Measurements from ENCODE around the gene BRD1.

BRD1 gene

GRCh38 chr22:49749227-49749626, 78.4 kb downstream of the BRD1 start:
- DNase-seq = no peak

DNA sequence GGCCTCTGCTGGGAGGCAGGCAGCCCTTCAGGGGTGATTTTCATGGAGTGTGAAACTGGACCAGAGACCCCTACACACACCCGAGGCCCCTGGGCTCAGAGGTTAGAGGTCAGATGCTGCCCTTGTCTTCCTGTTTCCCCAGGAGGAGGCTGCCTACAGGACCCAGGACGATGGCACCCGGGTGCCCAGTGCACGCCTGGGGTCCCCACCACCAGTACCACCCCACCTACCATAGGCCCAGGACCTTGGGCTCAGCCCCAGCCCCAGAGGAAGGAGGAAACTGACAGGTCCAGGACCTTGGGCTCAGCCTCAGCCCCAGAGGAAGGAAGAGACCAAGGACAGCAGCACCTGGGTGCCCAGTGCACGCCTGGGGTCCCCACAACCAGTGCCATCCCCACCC, 79.2 kb downstream of the BRD1 start:
- no peak for DNase-seq

GRCh38 chr22:49747716-49748115, 80.0 kb downstream of the BRD1 start:
- DNase-seq = peak; percentile 94

DNA sequence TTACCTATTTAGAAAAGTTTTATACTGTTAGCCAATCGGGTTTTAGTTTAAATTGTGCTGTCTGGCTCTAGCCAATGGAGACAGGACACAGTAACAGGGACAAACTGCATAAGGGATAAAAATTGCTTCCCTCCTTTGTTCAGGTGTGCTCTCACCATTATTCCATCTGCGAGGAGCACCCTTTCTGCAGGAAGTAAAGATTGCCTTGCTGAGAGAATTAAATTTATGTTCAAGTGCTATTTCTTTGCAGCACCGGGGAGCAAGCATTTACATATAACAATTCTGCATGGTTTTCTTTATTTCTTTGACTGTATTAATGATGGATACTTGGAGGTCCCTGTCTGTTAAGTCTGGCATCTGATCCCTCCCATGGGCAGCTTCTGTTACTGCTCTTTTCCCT, 80.5 kb downstream of the BRD1 start:
- no peak for DNase-seq

- DNase-seq = no peak
Observed at GRCh38 chr22:49746065-49746464, 81.6 kb downstream of the BRD1 start.

- DNase-seq = no peak
Observed at GRCh38 chr22:49740242-49740641, 87.4 kb downstream of the BRD1 start.

GRCh38 chr22:49739138-49739537, 88.5 kb downstream of the BRD1 start:
- DNase-seq = no peak

GRCh38 chr22:49738566-49738965, 89.1 kb downstream of the BRD1 start:
- no peak for DNase-seq

GRCh38 chr22:49738006-49738405, 89.7 kb downstream of the BRD1 start:
- DNase-seq = no peak

DNA sequence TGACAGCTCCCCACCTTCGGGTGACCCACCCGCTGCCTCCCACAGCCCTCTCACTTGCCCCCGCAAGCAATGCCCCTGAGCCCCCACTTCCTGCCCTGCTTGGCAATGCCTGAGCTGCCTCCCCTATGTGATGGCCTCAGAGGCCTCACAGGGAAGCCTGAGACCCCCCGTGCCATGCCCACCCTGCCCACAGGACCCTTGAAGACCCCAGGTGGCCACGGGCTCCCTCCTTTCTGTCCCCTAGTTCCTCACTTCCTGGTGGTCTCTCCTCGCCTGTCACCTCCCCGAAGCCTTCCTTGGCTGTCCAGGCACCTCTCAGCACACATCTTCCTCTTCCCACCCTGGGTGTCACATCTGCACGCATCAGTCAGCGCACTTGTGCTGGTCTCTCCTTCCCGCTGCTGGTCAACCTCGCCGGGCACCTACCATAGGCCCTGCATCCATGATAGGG, 90.5 kb downstream of the BRD1 start:
- no peak for DNase-seq

DNA sequence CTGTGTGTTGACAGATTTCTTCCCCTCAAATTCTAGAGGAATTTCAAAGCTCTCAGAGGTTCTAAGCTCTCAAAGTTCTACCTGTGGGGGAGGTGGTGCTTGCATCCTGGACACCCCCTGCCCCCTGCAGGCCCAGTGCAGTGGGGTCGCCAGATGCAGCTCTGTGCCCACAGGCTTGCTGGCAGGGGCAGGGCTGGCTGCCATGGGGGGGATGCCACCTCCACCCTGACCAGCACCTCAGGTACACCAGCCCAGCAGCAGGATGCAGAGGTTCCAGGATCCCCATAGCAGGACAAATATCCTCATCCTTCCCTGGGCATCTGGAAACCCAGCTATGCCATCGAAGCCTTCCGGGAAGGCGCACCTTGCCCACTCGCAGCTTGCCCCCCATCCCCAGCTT, 91.1 kb downstream of the BRD1 start:
- no peak for DNase-seq

DNA sequence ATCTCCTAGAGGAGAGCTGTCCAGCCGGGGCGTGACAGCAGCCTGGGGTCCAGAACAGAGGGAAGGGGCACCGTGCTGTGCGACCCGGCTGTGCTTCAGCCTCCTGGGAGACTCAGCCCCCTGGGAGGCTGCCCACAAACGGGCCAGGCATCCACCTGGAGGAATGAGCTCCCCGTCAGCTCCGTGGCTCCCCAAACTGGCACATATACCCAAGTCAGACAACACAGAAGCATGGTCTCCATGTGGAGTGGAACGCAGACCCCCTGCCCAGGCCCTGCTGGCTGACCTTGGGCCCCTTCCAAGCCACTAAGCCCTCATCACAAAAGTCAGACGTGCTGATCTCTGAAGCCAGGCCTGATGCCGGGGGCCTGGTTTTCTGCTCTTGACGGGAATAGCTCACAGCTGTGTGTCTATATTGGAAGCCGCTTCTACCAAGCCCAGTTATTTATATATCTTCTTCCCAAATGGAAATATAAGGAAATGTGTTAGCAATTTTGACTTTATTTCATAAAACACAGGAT, 91.7 kb downstream of the BRD1 start:
- no peak for DNase-seq

DNA sequence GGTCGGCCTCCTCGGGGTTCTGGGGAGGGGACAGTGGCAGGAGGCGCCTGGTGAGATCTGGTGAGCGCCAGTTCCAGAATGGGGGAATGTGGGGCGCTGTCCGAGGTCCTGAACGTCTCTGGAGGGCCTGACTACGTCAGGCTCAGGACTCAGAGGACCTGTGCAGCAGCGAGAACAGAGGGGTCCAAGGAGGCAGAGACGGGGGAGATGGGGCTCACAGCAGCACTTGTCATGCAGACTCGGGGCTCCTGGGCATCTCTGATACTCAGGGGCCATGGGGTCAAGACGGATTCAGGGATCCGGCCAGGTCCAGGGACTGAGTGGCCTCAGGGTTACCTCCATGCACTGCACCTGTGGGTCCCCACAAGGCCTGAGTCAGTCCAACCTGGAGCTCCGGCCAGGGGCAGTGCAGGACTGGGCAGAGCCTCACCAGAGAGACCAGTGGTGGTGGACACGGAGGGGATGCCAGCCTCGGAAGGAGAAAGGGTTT, 92.2 kb downstream of the BRD1 start:
- DNase-seq = no peak

DNA sequence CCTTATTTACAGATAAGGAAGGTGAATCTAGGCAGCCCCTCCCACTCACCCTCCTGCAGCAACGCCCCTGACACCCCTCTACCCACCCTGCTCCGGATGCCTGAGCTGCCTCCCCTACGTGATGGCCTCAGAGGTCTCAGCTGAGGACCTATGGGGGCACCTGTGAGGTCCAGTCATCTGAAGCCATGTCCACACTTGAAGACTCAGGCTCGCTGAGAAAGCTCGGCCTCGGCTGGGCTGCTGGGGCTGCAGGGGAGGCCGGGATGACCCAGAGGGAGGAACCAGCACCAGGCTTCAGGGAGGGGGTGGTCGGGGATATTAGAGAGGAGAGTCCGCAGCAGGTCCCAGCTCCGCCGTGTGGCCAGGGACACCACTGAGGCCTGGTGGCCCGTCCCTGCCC, 92.8 kb downstream of the BRD1 start:
- DNase-seq = no peak

- DNase-seq = no peak
Observed at GRCh38 chr22:49734390-49734789, 93.3 kb downstream of the BRD1 start.

DNA sequence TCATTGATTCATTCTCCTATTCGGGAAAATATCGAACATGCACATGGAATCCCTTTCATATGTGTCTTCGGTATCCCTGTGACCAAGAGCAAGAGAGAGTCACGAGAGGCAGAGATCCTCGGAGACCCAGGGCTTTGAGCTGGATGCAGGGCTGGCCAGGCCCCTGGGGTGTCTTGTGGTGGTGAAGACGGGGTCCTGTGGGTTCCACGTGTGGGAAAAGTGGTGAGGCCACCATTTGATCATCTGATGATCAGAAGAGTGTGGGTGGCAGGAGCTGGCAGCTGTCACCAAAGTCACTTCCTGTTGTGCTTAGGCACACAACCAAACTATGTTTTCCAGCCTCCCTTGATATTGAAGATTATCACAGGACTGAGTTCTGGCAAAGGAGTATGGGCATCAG, 94.0 kb downstream of the BRD1 start:
- DNase-seq = no peak

DNA sequence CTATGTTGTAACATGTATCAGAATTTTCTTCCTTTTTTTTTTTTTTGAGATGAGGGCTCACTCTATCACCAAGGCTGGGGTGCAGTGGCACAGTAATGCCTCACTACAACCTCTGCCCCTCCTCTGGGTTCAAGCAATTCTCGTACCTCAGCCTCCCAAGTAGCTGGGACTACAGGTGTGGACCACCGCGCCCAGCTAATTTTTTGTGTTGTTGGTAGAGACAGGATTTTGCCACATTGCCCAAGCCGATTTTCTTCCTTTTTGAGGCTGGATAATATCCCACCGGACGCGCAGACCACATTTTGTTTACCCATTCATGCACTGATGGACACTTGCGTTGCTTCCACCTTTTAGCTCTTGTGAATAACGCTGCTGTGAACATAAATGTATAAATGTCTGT, 97.0 kb downstream of the BRD1 start:
- DNase-seq = no peak

- no peak for DNase-seq
Observed at GRCh38 chr22:49728570-49729271, 99.0 kb downstream of the BRD1 start.

DNA sequence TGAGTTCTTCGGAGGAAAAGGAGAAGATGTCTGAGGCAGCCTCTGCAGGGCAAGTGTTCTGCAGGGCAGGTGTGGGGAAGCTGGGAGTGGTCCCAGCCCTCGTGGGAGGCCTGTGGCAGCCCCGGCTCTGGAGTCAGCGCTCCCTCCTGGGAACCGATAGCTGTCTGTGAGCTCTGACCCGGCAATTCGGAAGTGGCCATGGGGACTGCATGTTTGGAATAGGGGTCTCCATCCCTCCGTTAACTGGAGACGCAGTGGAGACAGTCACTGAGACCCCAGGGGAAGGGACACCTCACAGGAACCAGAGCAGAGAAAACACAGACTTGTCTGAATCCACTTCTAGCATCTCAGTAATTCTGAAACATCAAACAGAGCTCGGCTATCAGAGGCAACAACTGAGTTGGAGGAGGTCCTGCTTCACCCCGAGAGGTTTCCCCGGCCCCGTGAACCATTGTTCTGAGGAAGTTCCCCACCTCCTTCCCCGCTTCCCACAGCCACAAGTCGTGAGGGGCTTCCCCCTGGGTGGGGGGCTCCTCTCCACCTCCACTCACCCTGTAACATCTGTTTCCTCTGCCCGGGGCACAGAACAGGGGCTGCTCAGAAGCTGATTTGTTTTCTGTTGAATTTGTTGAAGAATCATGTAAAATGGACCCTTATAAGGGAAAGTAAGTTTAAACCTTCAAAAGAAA, 99.6 kb downstream of the BRD1 start:
- no peak for DNase-seq

GRCh38 chr22:49727191-49727880, 100.3 kb downstream of the BRD1 start:
- no peak for DNase-seq

DNA sequence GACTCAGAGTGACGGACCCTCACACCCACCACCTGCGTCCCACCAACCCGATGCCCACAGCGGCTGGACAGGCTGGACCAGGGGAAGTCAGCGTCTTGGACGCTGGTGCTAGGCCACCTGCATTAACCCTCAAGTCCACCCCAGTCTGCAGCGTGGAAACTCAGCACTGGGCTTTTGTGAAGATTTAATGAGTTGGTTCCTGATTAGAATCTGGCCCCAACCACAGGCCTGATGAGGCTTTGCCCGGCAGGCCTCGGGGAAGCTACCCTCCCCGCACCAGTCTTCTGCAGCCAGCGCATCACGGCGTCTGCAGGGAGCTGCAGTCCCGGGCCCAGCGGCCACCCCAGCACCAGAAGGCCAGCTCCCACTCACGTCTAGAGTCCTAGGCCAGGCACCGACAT, 101.0 kb downstream of the BRD1 start:
- DNase-seq = no peak

- DNase-seq = no peak
Observed at GRCh38 chr22:49726022-49726681, 101.5 kb downstream of the BRD1 start.

- no peak for DNase-seq
Observed at GRCh38 chr22:49725516-49725915, 102.2 kb downstream of the BRD1 start.
